Mesenchymal stem cell (in vitro differentiated cells and primary cell): ENCODE results near the gene CCDC9.

Source experiments
- DNase-seq: peaks from one replicate; pipeline ENCODE4 v3.0.0-alpha.2; 2013
- H2AFZ ChIP-seq: one replicate; pipeline ENCODE4 v1.6.1; 2013; ENCODE audit warnings: low read depth, mild to moderate bottlenecking, control low read depth, inconsistent platforms, low read length, moderate library complexity
- H2AK5ac ChIP-seq: 2 replicates; pipeline ENCODE4 v1.6.1; 2013; ENCODE audit warnings: low read length, moderate library complexity, mild to moderate bottlenecking, inconsistent platforms; ENCODE audit not compliant: severe bottlenecking
- H2BK120ac ChIP-seq: one replicate; pipeline ENCODE4 v1.6.1; 2013; ENCODE audit warnings: low read depth, mild to moderate bottlenecking, inconsistent platforms, low read length, moderate library complexity
- H2BK12ac ChIP-seq, 2 experiments: one replicate each; pipeline ENCODE4 v1.6.1; 2013; ENCODE audit warnings: inconsistent platforms in 2 of 2, low read length in 2 of 2, mild to moderate bottlenecking in 2 of 2, moderate library complexity in 2 of 2, control low read depth in 1 of 2
- H2BK15ac ChIP-seq: one replicate; pipeline ENCODE4 v1.6.1; 2013; ENCODE audit warnings: mild to moderate bottlenecking, low read depth, inconsistent platforms; ENCODE audit not compliant: poor library complexity, severe bottlenecking
- H2BK5ac ChIP-seq: 2 replicates; pipeline ENCODE4 v1.6.1; 2013; ENCODE audit warnings: low read depth, mild to moderate bottlenecking, low read length, control low read depth, inconsistent platforms; ENCODE audit not compliant: poor library complexity, severe bottlenecking
- H3K14ac ChIP-seq, 2 experiments: one replicate each; pipeline ENCODE4 v1.6.1; 2013; ENCODE audit warnings: inconsistent platforms in 2 of 2, low read length in 2 of 2, control low read depth in 1 of 2, mild to moderate bottlenecking in 1 of 2, moderate library complexity in 1 of 2
- H3K18ac ChIP-seq, 2 experiments: one replicate each; pipeline ENCODE4 v1.6.1; 2013; ENCODE audit warnings: inconsistent platforms in 2 of 2, low read length in 2 of 2, control low read depth in 1 of 2, low read depth in 1 of 2, mild to moderate bottlenecking in 1 of 2
- H3K23ac ChIP-seq, 2 experiments: one replicate each; pipeline ENCODE4 v1.6.1; 2013; ENCODE audit warnings: inconsistent platforms in 2 of 2, low read length in 2 of 2, mild to moderate bottlenecking in 2 of 2, moderate library complexity in 2 of 2, control low read depth in 1 of 2
- H3K27ac ChIP-seq: 2 replicates; pipeline ENCODE4 v1.5.1; 2013; ENCODE audit warnings: mild to moderate bottlenecking, moderate library complexity, low read length, control low read depth, inconsistent platforms; ENCODE audit not compliant: poor library complexity, severe bottlenecking
- H3K27me3 ChIP-seq, 2 experiments: 2 replicates each; pipeline versions ENCODE4 v1.6.1 to v1.7.0; 2013; ENCODE audit warnings: low read length in 2 of 2, mild to moderate bottlenecking in 2 of 2, moderate library complexity in 2 of 2, control low read depth in 1 of 2, inconsistent platforms in 1 of 2; ENCODE audit not compliant: control insufficient read depth in 1 of 2, insufficient read depth in 1 of 2
- H3K36me3 ChIP-seq, 2 experiments: 2 replicates each; pipeline versions ENCODE4 v1.6.1 to v1.7.0; 2013; ENCODE audit warnings: low read length in 2 of 2, control low read depth in 1 of 2, inconsistent platforms in 1 of 2, low read depth in 1 of 2, mild to moderate bottlenecking in 1 of 2; ENCODE audit not compliant: insufficient read depth in 2 of 2, control insufficient read depth in 1 of 2
- H3K4ac ChIP-seq, 2 experiments: one replicate each; pipeline ENCODE4 v1.6.1; 2013; ENCODE audit warnings: inconsistent platforms in 2 of 2, low read length in 2 of 2, mild to moderate bottlenecking in 2 of 2, moderate library complexity in 2 of 2, control low read depth in 1 of 2, low read depth in 1 of 2
- H3K4me1 ChIP-seq: 2 replicates; pipeline ENCODE4 v1.6.1; 2013; ENCODE audit warnings: low read depth, low read length, control low read depth; ENCODE audit not compliant: control insufficient read depth, insufficient read depth
- H3K4me2 ChIP-seq: 2 replicates; pipeline ENCODE4 v1.6.1; 2013; ENCODE audit warnings: low read length, mild to moderate bottlenecking, inconsistent platforms; ENCODE audit not compliant: poor library complexity, severe bottlenecking
- H3K4me3 ChIP-seq, 2 experiments: 2 replicates each; pipeline versions ENCODE4 v1.5.1 to v1.7.0; 2013; ENCODE audit warnings: low read length in 2 of 2, mild to moderate bottlenecking in 2 of 2, control low read depth in 1 of 2, low read depth in 1 of 2; ENCODE audit not compliant: insufficient read depth in 1 of 2
- H3K79me1 ChIP-seq: replicated peaks from 2 replicates; pipeline ENCODE4 v1.6.1; 2013; ENCODE audit warnings: mild to moderate bottlenecking, control low read depth, low read length, inconsistent platforms; ENCODE audit not compliant: poor library complexity, severe bottlenecking
- H3K9ac ChIP-seq: 2 replicates; pipeline ENCODE4 v1.7.0; 2013; ENCODE audit warnings: mild to moderate bottlenecking, low read length, moderate library complexity
- H3K9me3 ChIP-seq: 2 replicates; pipeline ENCODE4 v1.7.0; 2013; ENCODE audit warnings: mild to moderate bottlenecking, low read length; ENCODE audit not compliant: control insufficient read depth
- H4K8ac ChIP-seq: one replicate; pipeline ENCODE4 v1.6.1; 2013; ENCODE audit warnings: inconsistent platforms, mild to moderate bottlenecking, low read length, moderate library complexity
- H4K91ac ChIP-seq: one replicate; pipeline ENCODE4 v1.6.1; 2013; ENCODE audit warnings: mild to moderate bottlenecking, low read length, inconsistent platforms
- WGBS: methylation state at CpG from one replicate; pipeline ENCODE4 v1.1.7; 2013; ENCODE audit warnings: mixed read lengths; 5-methylcytosine and 5-hydroxymethylcytosine counted together

The CCDC9 gene

GRCh38 chr19:47270408-47270807 lies 14.1 kb downstream of the CCDC9 start:
- Histone ChIP-seq H2BK5ac (no peak overlapping the region), H3K36me3 (peaks cover 46 to 57% of the 10 kb centered on the region in 2 experiments), H4K8ac (no peak overlapping the region), H3K4me3 (no peak overlapping the region), H2BK15ac (no peak overlapping the region), H3K9ac (no peak overlapping the region), H3K9me3 (no peaks in the 10 kb centered on the region), H3K4ac (no peak overlapping the region), H2BK12ac (no peak overlapping the region), H3K79me1 (peaks cover 33% of the 10 kb centered on the region), H3K27me3 (no peaks in the 10 kb centered on the region), H3K14ac (no peak overlapping the region), H2BK120ac (no peak overlapping the region), H2AK5ac (no peak overlapping the region), H3K27ac (no peak overlapping the region), H3K23ac (no peak overlapping the region), H3K4me2 (no peak overlapping the region), H3K18ac (no peak overlapping the region), H2AFZ (no peak overlapping the region), H4K91ac (no peak overlapping the region), H3K4me1 (peaks cover 15% of the 10 kb centered on the region)
- DNase-seq = no peak
- 99% methylated on average over 10 of the region's 10 CpGs for WGBS

GRCh38 chr19:47271949-47272348 lies 15.6 kb downstream of the CCDC9 start:
- H3K4ac ChIP-seq = no peak overlapping the region
- no peak overlapping the region for H2AK5ac ChIP-seq
- H2BK5ac ChIP-seq = no peak overlapping the region
- 87% methylated on average over 6 of the region's 6 CpGs for WGBS
- no peak overlapping the region for H2BK120ac ChIP-seq
- no peak for DNase-seq
- H3K27me3 ChIP-seq = no peaks in the 10 kb centered on the region
- no peak overlapping the region for H3K4me3 ChIP-seq
- no peak overlapping the region for H2AFZ ChIP-seq
- no peaks in the 10 kb centered on the region for H3K9me3 ChIP-seq
- H2BK15ac ChIP-seq = no peak overlapping the region
- no peak overlapping the region for H3K23ac ChIP-seq
- peaks cover 36 to 51% of the 10 kb centered on the region in 2 experiments for H3K36me3 ChIP-seq
- no peak overlapping the region for H2BK12ac ChIP-seq
- H3K18ac ChIP-seq = no peak overlapping the region
- H3K14ac ChIP-seq = no peak overlapping the region
- H4K8ac ChIP-seq = no peak overlapping the region
- H3K9ac ChIP-seq = no peak overlapping the region
- H3K4me2 ChIP-seq = no peak overlapping the region
- peaks cover 30% of the 10 kb centered on the region for H3K79me1 ChIP-seq
- H4K91ac ChIP-seq = no peak overlapping the region
- peaks cover 19% of the 10 kb centered on the region for H3K4me1 ChIP-seq
- H3K27ac ChIP-seq = no peak overlapping the region

- 41% methylated on average over 30 of the region's 42 CpGs for WGBS
- Histone ChIP-seq H2BK5ac (peak overlapping the region; percentile 76), H2AFZ (peak overlapping the region; percentile 72), H3K27me3 (no peaks in the 10 kb centered on the region), H3K9ac (peak overlapping the region; percentile 93), H3K36me3 (peaks cover 29 to 44% of the 10 kb centered on the region in 2 experiments), H3K18ac (peak overlapping the region; percentile 96 to 97), H3K4ac (peak overlapping the region; percentile 84 to 93), H3K79me1 (peaks cover 28% of the 10 kb centered on the region), H3K4me3 (peak overlapping the region; percentile 69 to 83), H3K23ac (peak overlapping the region in 1 of 2 experiments; percentile 64), H4K91ac (peak overlapping the region; percentile 83), H4K8ac (peak overlapping the region; percentile 97), H3K4me1 (peaks cover 17% of the 10 kb centered on the region), H2AK5ac (peak overlapping the region; percentile 29), H3K4me2 (peak overlapping the region; percentile 88), H2BK12ac (peak overlapping the region; percentile 25 to 68), H2BK120ac (peak overlapping the region; percentile 77), H3K14ac (peak overlapping the region in 1 of 2 experiments; percentile 27), H2BK15ac (peak overlapping the region; percentile 57), H3K9me3 (no peaks in the 10 kb centered on the region), H3K27ac (peak overlapping the region; percentile 99)
- DNase-seq = no peak
These were observed 16.4 kb downstream of the CCDC9 start for GRCh38 chr19:47272448-47273312.

- Histone ChIP-seq H4K8ac (peak overlapping the region; percentile 97), H2BK15ac (peak overlapping the region; percentile 61), H3K27ac (peak overlapping the region; percentile 99), H3K4me2 (peak overlapping the region; percentile 88), H2BK120ac (peak overlapping the region; percentile 82), H3K14ac (peak overlapping the region; percentile 76 to 87), H3K4me1 (peaks cover 17% of the 10 kb centered on the region), H3K27me3 (no peaks in the 10 kb centered on the region), H4K91ac (peak overlapping the region; percentile 83), H3K9me3 (no peaks in the 10 kb centered on the region), H3K9ac (peak overlapping the region; percentile 93), H3K18ac (peak overlapping the region; percentile 96 to 97), H3K4ac (peak overlapping the region; percentile 84 to 93), H3K23ac (peak overlapping the region in 1 of 2 experiments; percentile 64), H2AFZ (peak overlapping the region; percentile 72), H2AK5ac (peak overlapping the region; percentile 91), H3K4me3 (peak overlapping the region; percentile 69 to 83), H2BK5ac (peak overlapping the region; percentile 89), H2BK12ac (peak overlapping the region; percentile 28 to 68), H3K79me1 (peaks cover 27% of the 10 kb centered on the region), H3K36me3 (peaks cover 22 to 41% of the 10 kb centered on the region in 2 experiments)
- WGBS = 1% methylated on average over 31 of the region's 54 CpGs
- peak; percentile 97 for DNase-seq
These were observed 17.2 kb downstream of the CCDC9 start for GRCh38 chr19:47273313-47274070.
